Neural cell (in vitro differentiated cells): ENCODE data around the gene DESI2. TPM values are rescaled to one million over a fixed set of nuclear protein-coding genes. Genes with fewer than 3 reads are reported as not detected.

Experiments
- H2AFZ ChIP-seq: fragments of 200-600, 300-800 bp; sonication (generic), shearing (Covaris generic); 2 replicates; pipeline ENCODE4 v1.6.0; 2014; ENCODE audit warnings: low read depth, mild to moderate bottlenecking, antibody characterized with exemption, low read length, moderate library complexity
- H3F3A ChIP-seq: fragments of 200-600 bp; shearing (Covaris generic); 2 replicates; pipeline ENCODE4 v1.6.1; 2016; ENCODE audit warnings: mild to moderate bottlenecking, moderate library complexity, mixed read lengths, antibody characterized with exemption, low read length; ENCODE audit not compliant: insufficient read depth, poor library complexity, severe bottlenecking
- H3K27ac ChIP-seq: fragments of 200-600, 300-800 bp; sonication (generic), shearing (Covaris generic); 2 replicates; pipeline ENCODE4 v1.5.1; 2014; ENCODE audit warnings: mild to moderate bottlenecking, low read length, moderate library complexity
- H3K27me3 ChIP-seq: fragments of 300-800, 200-600 bp; sonication (generic), shearing (Covaris generic); 2 replicates; pipeline ENCODE4 v1.6.0; 2014; ENCODE audit warnings: mild to moderate bottlenecking, low read depth, low read length, moderate library complexity; ENCODE audit not compliant: insufficient read depth
- H3K36me3 ChIP-seq: fragments of 300-800, 200-600 bp; sonication (generic), shearing (Covaris generic); 2 replicates; pipeline ENCODE4 v1.5.1; 2014; ENCODE audit warnings: mild to moderate bottlenecking, antibody characterized with exemption, low read length, moderate library complexity; ENCODE audit not compliant: insufficient read depth
- H3K4me2 ChIP-seq: fragments of 300-800, 200-600 bp; sonication (generic), shearing (Covaris generic); 2 replicates; pipeline ENCODE4 v1.6.0; 2014; ENCODE audit warnings: mild to moderate bottlenecking, low read length
- H3K4me3 ChIP-seq: fragments of 300-800, 200-600 bp; sonication (generic), shearing (Covaris generic); 2 replicates; pipeline ENCODE4 v1.5.1; 2014; ENCODE audit warnings: mild to moderate bottlenecking, low read length, moderate library complexity
- H3K79me2 ChIP-seq: fragments of 200-600 bp; shearing (Covaris generic); replicated peaks from 2 replicates; pipeline ENCODE4 v1.6.0; 2014; ENCODE audit warnings: mild to moderate bottlenecking, low read length, moderate library complexity; ENCODE audit not compliant: insufficient read depth
- H3K9ac ChIP-seq: fragments of 300-800, 200-600 bp; sonication (generic), shearing (Covaris generic); 2 replicates; pipeline ENCODE4 v1.6.1; 2016; ENCODE audit warnings: mild to moderate bottlenecking, low read length, mixed read lengths
- H3K9me2 ChIP-seq: fragments of 200-600 bp; shearing (Covaris generic); 2 replicates; pipeline ENCODE4 v1.6.1; 2016; ENCODE audit warnings: mild to moderate bottlenecking, low read length, mixed read lengths; ENCODE audit not compliant: insufficient read depth
- H3K9me3 ChIP-seq: fragments of 200-600, 300-800 bp; sonication (generic), shearing (Covaris generic); 2 replicates; pipeline ENCODE4 v1.6.1; 2016; ENCODE audit warnings: mild to moderate bottlenecking, mixed run types, low read length, moderate library complexity, mixed read lengths
- H4K20me1 ChIP-seq: fragments of 200-600 bp; shearing (Covaris generic); 2 replicates; pipeline ENCODE4 v1.6.1; 2016; ENCODE audit warnings: mild to moderate bottlenecking, mixed run types; ENCODE audit not compliant: insufficient read depth
- EP300 ChIP-seq: fragments of 450-650 bp; conservative IDR thresholded peaks from 2 replicates; pipeline ENCODE4 v1.6.1; 2014; ENCODE audit warnings: antibody characterized with exemption, mild to moderate bottlenecking, moderate library complexity; ENCODE audit not compliant: poor library complexity, severe bottlenecking
- EZH2 ChIP-seq: fragments of 200-600, 300-800 bp; shearing (Covaris generic), sonication (generic); IDR thresholded peaks from 2 replicates; pipeline ENCODE4 v1.6.1; 2014; ENCODE audit warnings: antibody characterized with exemption, low read length, borderline replicate concordance, mild to moderate bottlenecking; ENCODE audit not compliant: insufficient read depth, poor library complexity, severe bottlenecking
- MXI1 ChIP-seq: fragments of 450-650 bp; conservative IDR thresholded peaks from 2 replicates; pipeline ENCODE4 v1.6.1; 2014; ENCODE audit warnings: antibody characterized with exemption, mild to moderate bottlenecking; ENCODE audit not compliant: poor library complexity, severe bottlenecking
- POLR2AphosphoS5 ChIP-seq: IDR thresholded peaks from 2 replicates; pipeline ENCODE4 v1.6.1; 2012
- RAD21 ChIP-seq: fragments of 450-650 bp; conservative IDR thresholded peaks from 2 replicates; pipeline ENCODE4 v1.6.1; 2014; ENCODE audit warnings: antibody characterized with exemption, mild to moderate bottlenecking, moderate library complexity
- SMC3 ChIP-seq: fragments of 450-650 bp; conservative IDR thresholded peaks from 2 replicates; pipeline ENCODE4 v1.6.1; 2014; ENCODE audit warnings: antibody characterized with exemption, mild to moderate bottlenecking, moderate library complexity; ENCODE audit not compliant: poor library complexity
- TAF1 ChIP-seq: IDR thresholded peaks from 2 replicates; pipeline ENCODE4 v1.6.1; 2012; ENCODE audit warnings: low read depth
- polyA plus RNA-seq: library from polyadenylated mRNA; depleted of rRNA; stranded (reverse); fragments of >200 nt; gene quantifications from 2 replicates; pipeline ENCODE4 v1.2.3, GENCODE V29; 2014
- TF ChIP-seq, protein P1 (sequence below): IDR thresholded peaks from 2 replicates; pipeline ENCODE4 v1.6.1; 2012; ENCODE audit warnings: borderline replicate concordance
- TF ChIP-seq, protein P2 (sequence below): fragments of 450-650 bp; IDR thresholded peaks from 2 replicates; pipeline ENCODE4 v1.5.1; 2014; ENCODE audit warnings: antibody characterized with exemption, mild to moderate bottlenecking, moderate library complexity; ENCODE audit not compliant: poor library complexity, severe bottlenecking

The DESI2 gene
- polyA plus RNA-seq, 1 donor from 2014 or later: 30.8 TPM

DNA sequence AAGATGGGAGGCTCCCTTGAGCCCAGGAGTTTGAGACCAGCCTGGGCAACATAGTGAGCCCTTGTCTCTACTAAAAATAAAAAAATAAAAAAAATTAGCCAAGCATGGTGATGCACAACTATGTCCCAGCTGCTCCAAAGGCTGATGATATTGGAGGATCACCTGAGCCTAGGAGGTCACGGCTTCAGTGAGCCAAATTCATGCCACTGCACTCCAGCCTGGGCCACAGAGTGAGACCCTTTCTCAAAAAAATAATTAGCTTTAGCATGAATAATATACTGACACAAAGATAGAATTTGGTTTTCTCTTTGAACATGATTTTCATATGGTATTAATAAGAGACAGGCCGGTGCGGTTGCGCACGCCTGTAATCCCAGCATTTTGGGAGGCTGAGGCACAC lies 88.8 kb downstream of the DESI2 start:
- no peaks in the 10 kb centered on the region for H3K36me3 ChIP-seq
- no peaks in the 10 kb centered on the region for H3K79me2 ChIP-seq
- H2AFZ ChIP-seq: no peak overlapping the region
- H3F3A ChIP-seq: no peaks in the 10 kb centered on the region
- H3K9ac ChIP-seq: no peak overlapping the region
- H3K4me3 ChIP-seq: no peak overlapping the region
- H3K27me3 ChIP-seq: no peaks in the 10 kb centered on the region
- H3K9me3 ChIP-seq: no peaks in the 10 kb centered on the region
- TF ChIP-seq POLR2AphosphoS5: no peak
- TF ChIP-seq TAF1: no peak
- no peak for TF ChIP-seq RAD21
- no peak for TF ChIP-seq SMC3
- TF ChIP-seq MXI1: no peak
- TF ChIP-seq, protein P1, sequence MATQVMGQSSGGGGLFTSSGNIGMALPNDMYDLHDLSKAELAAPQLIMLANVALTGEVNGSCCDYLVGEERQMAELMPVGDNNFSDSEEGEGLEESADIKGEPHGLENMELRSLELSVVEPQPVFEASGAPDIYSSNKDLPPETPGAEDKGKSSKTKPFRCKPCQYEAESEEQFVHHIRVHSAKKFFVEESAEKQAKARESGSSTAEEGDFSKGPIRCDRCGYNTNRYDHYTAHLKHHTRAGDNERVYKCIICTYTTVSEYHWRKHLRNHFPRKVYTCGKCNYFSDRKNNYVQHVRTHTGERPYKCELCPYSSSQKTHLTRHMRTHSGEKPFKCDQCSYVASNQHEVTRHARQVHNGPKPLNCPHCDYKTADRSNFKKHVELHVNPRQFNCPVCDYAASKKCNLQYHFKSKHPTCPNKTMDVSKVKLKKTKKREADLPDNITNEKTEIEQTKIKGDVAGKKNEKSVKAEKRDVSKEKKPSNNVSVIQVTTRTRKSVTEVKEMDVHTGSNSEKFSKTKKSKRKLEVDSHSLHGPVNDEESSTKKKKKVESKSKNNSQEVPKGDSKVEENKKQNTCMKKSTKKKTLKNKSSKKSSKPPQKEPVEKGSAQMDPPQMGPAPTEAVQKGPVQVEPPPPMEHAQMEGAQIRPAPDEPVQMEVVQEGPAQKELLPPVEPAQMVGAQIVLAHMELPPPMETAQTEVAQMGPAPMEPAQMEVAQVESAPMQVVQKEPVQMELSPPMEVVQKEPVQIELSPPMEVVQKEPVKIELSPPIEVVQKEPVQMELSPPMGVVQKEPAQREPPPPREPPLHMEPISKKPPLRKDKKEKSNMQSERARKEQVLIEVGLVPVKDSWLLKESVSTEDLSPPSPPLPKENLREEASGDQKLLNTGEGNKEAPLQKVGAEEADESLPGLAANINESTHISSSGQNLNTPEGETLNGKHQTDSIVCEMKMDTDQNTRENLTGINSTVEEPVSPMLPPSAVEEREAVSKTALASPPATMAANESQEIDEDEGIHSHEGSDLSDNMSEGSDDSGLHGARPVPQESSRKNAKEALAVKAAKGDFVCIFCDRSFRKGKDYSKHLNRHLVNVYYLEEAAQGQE: no peak
- TF ChIP-seq, protein P2, sequence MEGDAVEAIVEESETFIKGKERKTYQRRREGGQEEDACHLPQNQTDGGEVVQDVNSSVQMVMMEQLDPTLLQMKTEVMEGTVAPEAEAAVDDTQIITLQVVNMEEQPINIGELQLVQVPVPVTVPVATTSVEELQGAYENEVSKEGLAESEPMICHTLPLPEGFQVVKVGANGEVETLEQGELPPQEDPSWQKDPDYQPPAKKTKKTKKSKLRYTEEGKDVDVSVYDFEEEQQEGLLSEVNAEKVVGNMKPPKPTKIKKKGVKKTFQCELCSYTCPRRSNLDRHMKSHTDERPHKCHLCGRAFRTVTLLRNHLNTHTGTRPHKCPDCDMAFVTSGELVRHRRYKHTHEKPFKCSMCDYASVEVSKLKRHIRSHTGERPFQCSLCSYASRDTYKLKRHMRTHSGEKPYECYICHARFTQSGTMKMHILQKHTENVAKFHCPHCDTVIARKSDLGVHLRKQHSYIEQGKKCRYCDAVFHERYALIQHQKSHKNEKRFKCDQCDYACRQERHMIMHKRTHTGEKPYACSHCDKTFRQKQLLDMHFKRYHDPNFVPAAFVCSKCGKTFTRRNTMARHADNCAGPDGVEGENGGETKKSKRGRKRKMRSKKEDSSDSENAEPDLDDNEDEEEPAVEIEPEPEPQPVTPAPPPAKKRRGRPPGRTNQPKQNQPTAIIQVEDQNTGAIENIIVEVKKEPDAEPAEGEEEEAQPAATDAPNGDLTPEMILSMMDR: no peak
- TF ChIP-seq EZH2: no peak
- TF ChIP-seq EP300: no peak
- no peaks in the 10 kb centered on the region for H4K20me1 ChIP-seq
- H3K4me2 ChIP-seq: no peak overlapping the region
- H3K27ac ChIP-seq: no peak overlapping the region
- H3K9me2 ChIP-seq: no peaks in the 10 kb centered on the region

DNA sequence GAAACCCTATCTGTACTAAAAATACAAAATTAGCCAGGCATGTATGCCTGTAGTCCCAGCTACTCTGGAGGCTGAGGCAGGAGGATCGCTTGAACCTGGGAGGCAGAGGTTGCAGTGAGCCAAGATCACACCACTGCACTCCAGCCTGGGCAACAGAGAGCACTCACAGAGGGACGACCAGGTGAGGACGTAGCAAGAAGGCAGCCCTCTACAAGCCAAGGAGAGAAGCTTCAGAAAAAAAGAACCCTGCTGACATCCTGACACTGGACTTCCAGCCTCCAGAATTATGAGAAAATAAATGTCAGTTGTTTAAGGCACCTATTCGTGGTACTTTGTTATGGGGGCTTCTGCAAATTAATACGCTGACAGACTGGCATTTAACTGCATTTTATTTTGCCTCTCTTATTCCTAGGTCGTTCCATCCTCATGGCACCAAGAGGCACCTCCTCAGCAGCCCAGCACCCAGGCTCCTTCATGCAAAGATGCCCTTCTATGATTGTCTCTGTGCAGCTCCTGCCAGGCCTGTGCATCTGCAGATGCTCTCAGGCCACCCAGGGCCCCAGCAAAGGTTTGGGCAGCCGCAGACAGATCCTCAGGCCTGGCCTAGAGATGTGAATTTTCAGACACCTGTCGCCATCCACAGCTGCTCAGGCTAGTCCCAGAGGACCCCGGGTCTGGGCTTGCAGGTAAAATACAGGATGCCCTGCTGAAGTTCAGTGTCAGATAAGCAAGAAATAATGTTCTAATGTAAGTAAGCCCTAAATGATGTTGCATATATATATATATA lies 96.5 kb downstream of the DESI2 start:
- Histone ChIP-seq H3K27ac (no peak overlapping the region), H3K79me2 (no peaks in the 10 kb centered on the region), H3K36me3 (no peaks in the 10 kb centered on the region), H3K27me3 (no peaks in the 10 kb centered on the region), H3K4me3 (no peak overlapping the region), H3K9me2 (no peaks in the 10 kb centered on the region), H3K9ac (no peak overlapping the region), H3K4me2 (no peak overlapping the region), H4K20me1 (no peaks in the 10 kb centered on the region), H3F3A (no peaks in the 10 kb centered on the region), H3K9me3 (no peaks in the 10 kb centered on the region), H2AFZ (no peak overlapping the region)
- TF ChIP-seq, protein P1: no peak
- no peak for TF ChIP-seq MXI1
- TF ChIP-seq RAD21: no peak
- no peak for TF ChIP-seq SMC3
- TF ChIP-seq TAF1: no peak
- TF ChIP-seq EP300: no peak
- no peak for TF ChIP-seq EZH2
- no peak for TF ChIP-seq POLR2AphosphoS5
- TF ChIP-seq, protein P2: no peak
